Neural progenitor cell (in vitro differentiated cells): ENCODE measurements around the gene PCSK2. TPM values are rescaled to one million over a fixed set of nuclear protein-coding genes. Genes with fewer than 3 reads are reported as not detected.
"Not testable (repeated sequence)": the region's sequence is repeated elsewhere in the genome, so short reads cannot be mapped to it uniquely, and the experiment has no call there.

Source experiments
- DNase-seq: peaks from one replicate; pipeline ENCODE4 v3.0.0-alpha.2; 2016; ENCODE audit warnings: low spot score
- H2AFZ ChIP-seq: fragments of 200-600 bp; sonication (generic); replicated peaks from 2 replicates; pipeline ENCODE4 v1.6.1; 2016; ENCODE audit warnings: antibody characterized with exemption
- H3F3A ChIP-seq: fragments of 200-600 bp; sonication (generic); 2 replicates; pipeline ENCODE4 v1.6.1; 2016; ENCODE audit warnings: antibody characterized with exemption, low read depth
- H3K27ac ChIP-seq: fragments of 200-600 bp; sonication (generic); 2 replicates; pipeline ENCODE4 v1.5.1; 2016; ENCODE audit warnings: mild to moderate bottlenecking
- H3K27me3 ChIP-seq: fragments of 200-600 bp; sonication (generic); 2 replicates; pipeline ENCODE4 v1.6.1; 2016; ENCODE audit warnings: mild to moderate bottlenecking, moderate library complexity
- H3K36me3 ChIP-seq: fragments of 200-600 bp; sonication (generic); 2 replicates; pipeline ENCODE4 v1.5.1; 2016
- H3K4me1 ChIP-seq: fragments of 200-600 bp; sonication (generic); 2 replicates; pipeline ENCODE4 v1.6.1; 2016; ENCODE audit warnings: mixed run types
- H3K4me2 ChIP-seq: fragments of 200-600 bp; sonication (generic); 2 replicates; pipeline ENCODE4 v1.6.1; 2016
- H3K4me3 ChIP-seq: fragments of 200-600 bp; sonication (generic); 2 replicates; pipeline ENCODE4 v1.5.1; 2016
- H3K79me2 ChIP-seq: fragments of 200-600 bp; sonication (generic); 2 replicates; pipeline ENCODE4 v1.6.1; 2016; ENCODE audit warnings: low read depth
- H3K9ac ChIP-seq: fragments of 200-600 bp; sonication (generic); 2 replicates; pipeline ENCODE4 v1.6.1; 2016
- H3K9me3 ChIP-seq: fragments of 200-600 bp; sonication (generic); 2 replicates; pipeline ENCODE4 v1.5.1; 2016; ENCODE audit warnings: low read depth
- H4K20me1 ChIP-seq: fragments of 200-600 bp; sonication (generic); 2 replicates; pipeline ENCODE4 v1.6.1; 2016; ENCODE audit warnings: low read depth
- H3K27ac Mint-ChIP-seq: 3 replicates; pipeline ENCODE4 v1.8.0; 2021; ENCODE audit warnings: mixed read lengths
- H3K27me3 Mint-ChIP-seq: 2 replicates; pipeline ENCODE4 v1.8.0; 2022; ENCODE audit warnings: low read depth, mild to moderate bottlenecking, inconsistent platforms, moderate library complexity, mixed read lengths; ENCODE audit not compliant: insufficient read depth
- H3K36me3 Mint-ChIP-seq: 3 replicates; pipeline ENCODE4 v1.8.0; 2021; ENCODE audit warnings: mixed read lengths
- H3K4me1 Mint-ChIP-seq: 3 replicates; pipeline ENCODE4 v1.8.0; 2021; ENCODE audit warnings: mixed read lengths
- H3K4me3 Mint-ChIP-seq: 3 replicates; pipeline ENCODE4 v1.8.0; 2021; ENCODE audit warnings: mild to moderate bottlenecking, moderate library complexity, mixed read lengths
- H3K9me3 Mint-ChIP-seq: 3 replicates; pipeline ENCODE4 v1.8.0; 2020; ENCODE audit warnings: mixed read lengths
- EZH2 ChIP-seq: fragments of 200-600 bp; sonication (generic); IDR thresholded peaks from 2 replicates; pipeline ENCODE4 v1.6.1; 2017; ENCODE audit warnings: antibody characterized with exemption, mild to moderate bottlenecking, moderate library complexity
- EZH2phosphoT487 ChIP-seq: fragments of 200-600 bp; sonication (generic); IDR thresholded peaks from 2 replicates; pipeline ENCODE4 v1.6.1; 2017; ENCODE audit warnings: antibody characterized with exemption
- total RNA-seq: library from RNA; depleted of rRNA; stranded (reverse); fragments of >200 nt; gene quantifications from 2 replicates; pipeline ENCODE4 v1.2.3, GENCODE V29; 2015; ENCODE audit warnings: low replicate concordance
- TF ChIP-seq, protein P1 (sequence below): fragments of 200-600 bp; sonication (generic); IDR thresholded peaks from 2 replicates; pipeline ENCODE4 v1.5.1; 2017; ENCODE audit warnings: antibody characterized with exemption, mild to moderate bottlenecking

The PCSK2 gene
- total RNA-seq, 1 donor from 2014 or later: 0.07 TPM

DNA sequence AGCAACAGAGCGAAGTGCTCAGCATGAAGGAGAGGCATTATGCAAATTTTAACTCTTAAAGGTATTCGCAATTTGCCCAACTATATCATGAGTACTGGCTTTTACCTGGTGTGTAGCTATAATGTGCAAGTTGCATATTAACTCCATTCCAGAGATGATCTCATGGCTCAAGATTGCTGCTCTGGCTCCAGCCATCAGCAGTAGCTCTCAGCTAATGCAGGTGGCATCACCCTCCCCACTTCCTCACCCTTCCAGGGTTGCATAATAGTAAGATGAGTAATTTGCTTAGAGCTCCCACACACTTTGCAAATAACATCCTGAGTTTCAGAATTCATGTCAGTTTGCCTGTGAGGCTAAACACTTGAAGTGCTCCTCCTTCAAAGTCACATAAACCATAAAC lies 15.9 kb upstream of the PCSK2 start:
- no peak overlapping the region for H3K4me3 Mint-ChIP-seq
- no peak for TF ChIP-seq EZH2
- no peak for TF ChIP-seq EZH2phosphoT487
- TF ChIP-seq, protein P1, sequence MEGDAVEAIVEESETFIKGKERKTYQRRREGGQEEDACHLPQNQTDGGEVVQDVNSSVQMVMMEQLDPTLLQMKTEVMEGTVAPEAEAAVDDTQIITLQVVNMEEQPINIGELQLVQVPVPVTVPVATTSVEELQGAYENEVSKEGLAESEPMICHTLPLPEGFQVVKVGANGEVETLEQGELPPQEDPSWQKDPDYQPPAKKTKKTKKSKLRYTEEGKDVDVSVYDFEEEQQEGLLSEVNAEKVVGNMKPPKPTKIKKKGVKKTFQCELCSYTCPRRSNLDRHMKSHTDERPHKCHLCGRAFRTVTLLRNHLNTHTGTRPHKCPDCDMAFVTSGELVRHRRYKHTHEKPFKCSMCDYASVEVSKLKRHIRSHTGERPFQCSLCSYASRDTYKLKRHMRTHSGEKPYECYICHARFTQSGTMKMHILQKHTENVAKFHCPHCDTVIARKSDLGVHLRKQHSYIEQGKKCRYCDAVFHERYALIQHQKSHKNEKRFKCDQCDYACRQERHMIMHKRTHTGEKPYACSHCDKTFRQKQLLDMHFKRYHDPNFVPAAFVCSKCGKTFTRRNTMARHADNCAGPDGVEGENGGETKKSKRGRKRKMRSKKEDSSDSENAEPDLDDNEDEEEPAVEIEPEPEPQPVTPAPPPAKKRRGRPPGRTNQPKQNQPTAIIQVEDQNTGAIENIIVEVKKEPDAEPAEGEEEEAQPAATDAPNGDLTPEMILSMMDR: no peak
- H3K9me3 Mint-ChIP-seq: no peaks in the 10 kb centered on the region

DNA sequence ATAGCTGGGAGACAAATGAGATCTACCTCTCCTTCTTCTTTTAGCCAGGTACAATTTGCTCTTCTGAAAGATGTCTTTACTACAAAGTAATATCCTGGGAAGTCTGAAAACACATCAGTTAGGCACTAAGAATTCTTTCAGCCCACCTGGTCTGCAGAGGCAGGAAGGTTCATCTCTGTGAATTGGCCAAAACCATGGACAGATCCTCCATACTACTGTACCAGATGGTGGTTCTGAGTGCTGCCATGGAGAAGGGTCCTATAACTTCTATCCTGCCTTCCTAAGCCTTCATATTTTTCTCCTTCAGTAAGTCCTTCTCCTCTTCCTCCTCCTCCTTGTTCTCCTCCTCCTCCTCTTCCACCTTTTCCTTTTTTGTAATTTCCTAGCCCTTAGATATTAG lies 11.7 kb upstream of the PCSK2 start:
- Histone ChIP-seq H2AFZ (no peak overlapping the region), H3K4me2 (no peak overlapping the region), H3K27ac (no peak overlapping the region), H3F3A (no peaks in the 10 kb centered on the region), H3K36me3 (no peaks in the 10 kb centered on the region), H3K27me3 (no peaks in the 10 kb centered on the region), H3K9me3 (no peaks in the 10 kb centered on the region), H3K4me1 (no peaks in the 10 kb centered on the region), H3K4me3 (no peak overlapping the region), H3K9ac (no peak overlapping the region), H4K20me1 (no peaks in the 10 kb centered on the region), H3K79me2 (no peaks in the 10 kb centered on the region)
- Mint-ChIP-seq H3K4me3 (no peak overlapping the region), H3K27me3 (no peaks in the 10 kb centered on the region), H3K4me1 (no peaks in the 10 kb centered on the region), H3K27ac (no peak overlapping the region), H3K36me3 (no peaks in the 10 kb centered on the region), H3K9me3 (no peaks in the 10 kb centered on the region)
- TF ChIP-seq, protein P1: no peak
- TF ChIP-seq EZH2 (no peak), EZH2phosphoT487 (no peak)
- no peak for DNase-seq

More for the DNA sequence above, 15.9 kb upstream of the PCSK2 start:
- Histone ChIP-seq H4K20me1 (no peaks in the 10 kb centered on the region), H3K79me2 (no peaks in the 10 kb centered on the region), H3F3A (no peaks in the 10 kb centered on the region), H2AFZ (no peak overlapping the region), H3K9ac (no peak overlapping the region), H3K4me2 (no peak overlapping the region), H3K27ac (no peak overlapping the region), H3K4me3 (no peak overlapping the region), H3K27me3 (no peaks in the 10 kb centered on the region), H3K36me3 (no peaks in the 10 kb centered on the region), H3K9me3 (no peaks in the 10 kb centered on the region), H3K4me1 (no peaks in the 10 kb centered on the region)
- H3K27me3 Mint-ChIP-seq: peaks cover 5% of the 10 kb centered on the region
- H3K27ac Mint-ChIP-seq: no peak overlapping the region
- no peaks in the 10 kb centered on the region for H3K36me3 Mint-ChIP-seq
- no peaks in the 10 kb centered on the region for H3K4me1 Mint-ChIP-seq
- DNase-seq: no peak

DNA sequence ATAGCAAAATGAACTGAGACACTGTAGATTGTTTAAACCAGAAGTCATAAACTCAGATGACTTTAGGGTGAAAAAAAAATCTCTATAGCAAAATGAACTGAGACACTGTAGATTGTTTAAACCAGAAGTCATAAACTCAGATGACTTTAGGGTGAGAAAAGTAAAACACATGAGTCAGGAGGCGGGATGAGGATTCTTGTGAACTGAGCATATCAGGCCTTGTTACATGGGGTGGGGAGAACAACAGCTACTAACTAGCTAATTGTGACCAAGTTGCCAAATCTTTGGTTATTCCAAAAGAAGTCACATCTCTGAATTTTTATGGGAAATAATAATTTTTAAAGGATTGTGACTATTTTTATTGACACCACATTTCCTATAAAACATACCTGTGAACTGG lies 7.0 kb upstream of the PCSK2 start:
- not testable (repeated sequence) for H3K27me3 Mint-ChIP-seq, H3K36me3 Mint-ChIP-seq, H3K4me2 ChIP-seq, H3K9ac ChIP-seq, H3K4me3 ChIP-seq, H3K9me3 Mint-ChIP-seq, H3K79me2 ChIP-seq, DNase-seq, H2AFZ ChIP-seq, H3K4me3 Mint-ChIP-seq, H3F3A ChIP-seq, H3K27ac ChIP-seq, H3K27ac Mint-ChIP-seq, H4K20me1 ChIP-seq, H3K9me3 ChIP-seq, H3K36me3 ChIP-seq, H3K4me1 ChIP-seq, H3K4me1 Mint-ChIP-seq
- peaks cover 25% of the 10 kb centered on the region for H3K27me3 ChIP-seq

DNA sequence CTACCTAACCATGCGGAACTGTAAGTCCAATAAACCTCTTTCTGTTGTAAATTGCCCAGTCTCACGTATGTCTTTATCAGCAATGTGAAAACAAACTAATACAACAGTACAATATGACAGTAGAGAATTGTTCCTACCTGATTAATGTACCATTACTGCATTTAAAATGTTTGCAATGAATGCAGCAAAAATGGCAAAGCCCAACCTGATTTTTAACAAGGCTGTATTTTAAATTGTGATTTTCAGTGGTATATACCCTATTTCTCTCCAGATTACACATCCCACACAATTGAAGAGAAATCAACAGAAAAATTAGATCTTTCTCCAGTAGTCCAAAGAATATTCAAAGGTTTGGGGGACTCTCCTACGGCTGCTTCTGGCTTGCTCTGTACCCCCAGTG lies 3.3 kb upstream of the PCSK2 start:
- H3K27ac ChIP-seq: no peak overlapping the region
- H3K4me2 ChIP-seq: no peak overlapping the region
- peaks cover 58% of the 10 kb centered on the region for H3K27me3 ChIP-seq
- peaks cover 24% of the 10 kb centered on the region for H4K20me1 ChIP-seq
- peaks cover 22% of the 10 kb centered on the region for H3K4me1 Mint-ChIP-seq
- H3K79me2 ChIP-seq: no peaks in the 10 kb centered on the region
- peaks cover 17% of the 10 kb centered on the region for H3F3A ChIP-seq
- H3K27me3 Mint-ChIP-seq: peaks cover 27% of the 10 kb centered on the region
- H2AFZ ChIP-seq: no peak overlapping the region
- H3K4me3 ChIP-seq: no peak overlapping the region
- no peak overlapping the region for H3K27ac Mint-ChIP-seq
- peaks cover 2% of the 10 kb centered on the region for H3K9me3 Mint-ChIP-seq
- DNase-seq: no peak
- H3K9ac ChIP-seq: no peak overlapping the region
- H3K4me3 Mint-ChIP-seq: no peak overlapping the region
- H3K36me3 Mint-ChIP-seq: no peaks in the 10 kb centered on the region
- TF ChIP-seq, protein P1: no peak
- TF ChIP-seq EZH2 (no peak), EZH2phosphoT487 (no peak)
- H3K4me1 ChIP-seq: peaks cover 19% of the 10 kb centered on the region
- no peaks in the 10 kb centered on the region for H3K36me3 ChIP-seq
- H3K9me3 ChIP-seq: no peaks in the 10 kb centered on the region
